ES-I3 (cell line): ENCODE measurements around the gene NANOG.
"Not testable (repeated sequence)": the region's sequence is repeated elsewhere in the genome, so short reads cannot be mapped to it uniquely, and the experiment has no call there.

ENCODE experiments used
- H3K36me3 ChIP-seq: 2 replicates; pipeline ENCODE4 v1.6.1; 2013; ENCODE audit warnings: mild to moderate bottlenecking, low read length, control low read depth, moderate library complexity; ENCODE audit not compliant: insufficient read depth
- H3K4me1 ChIP-seq: 2 replicates; pipeline ENCODE4 v1.6.1; 2013; ENCODE audit warnings: mild to moderate bottlenecking, control low read depth, low read length; ENCODE audit not compliant: insufficient read depth
- H3K9ac ChIP-seq: 2 replicates; pipeline ENCODE4 v1.6.1; 2013; ENCODE audit warnings: low read depth, mild to moderate bottlenecking, low read length, moderate library complexity
- H3K9me3 ChIP-seq: 2 replicates; pipeline ENCODE4 v1.6.1; 2013; ENCODE audit warnings: mild to moderate bottlenecking, low read length, moderate library complexity; ENCODE audit not compliant: control insufficient read depth, insufficient read depth

Gene NANOG

GRCh38 chr12:7787574-7788293 lies 1.5 kb upstream of the NANOG start:
- peak overlapping the region; percentile 87 for H3K9ac ChIP-seq
- H3K36me3 ChIP-seq = peaks cover 9% of the 10 kb centered on the region; the same call in 1 of the 2 replicates
- peaks cover 27% of the 10 kb centered on the region for H3K4me1 ChIP-seq
- H3K9me3 ChIP-seq = no peaks in the 10 kb centered on the region

- no peaks in the 10 kb centered on the region for H3K9me3 ChIP-seq
- H3K36me3 ChIP-seq = peaks cover 14% of the 10 kb centered on the region
- peak overlapping the region; percentile 87 for H3K9ac ChIP-seq
- peaks cover 27% of the 10 kb centered on the region for H3K4me1 ChIP-seq
These were observed 925 bp upstream of the NANOG start for GRCh38 chr12:7788294-7788660.

GRCh38 chr12:7793211-7793610 lies 4.0 kb downstream of the NANOG start:
- Histone ChIP-seq H3K9me3 (no peaks in the 10 kb centered on the region), H3K4me1 (peaks cover 16% of the 10 kb centered on the region), H3K36me3 (peaks cover 32% of the 10 kb centered on the region), H3K9ac (no peak overlapping the region)

- peaks cover 23% of the 10 kb centered on the region for H3K4me1 ChIP-seq
- peaks cover 28% of the 10 kb centered on the region for H3K36me3 ChIP-seq
- not testable (repeated sequence) for H3K9me3 ChIP-seq, H3K9ac ChIP-seq
These were observed 8.1 kb downstream of the NANOG start for GRCh38 chr12:7797269-7797668.

GRCh38 chr12:7797698-7798398 lies 8.6 kb downstream of the NANOG start:
- Histone ChIP-seq H3K9ac (no peak overlapping the region), H3K36me3 (peaks cover 22% of the 10 kb centered on the region), H3K9me3 (no peaks in the 10 kb centered on the region), H3K4me1 (peaks cover 23% of the 10 kb centered on the region)

GRCh38 chr12:7798750-7799308 lies 9.6 kb downstream of the NANOG start:
- H3K9ac ChIP-seq, H3K9me3 ChIP-seq: not testable (repeated sequence)
- Histone ChIP-seq H3K36me3 (peaks cover 14% of the 10 kb centered on the region), H3K4me1 (peaks cover 23% of the 10 kb centered on the region)

GRCh38 chr12:7801460-7801859 lies 12.3 kb downstream of the NANOG start:
- no peak overlapping the region for H3K9ac ChIP-seq
- no peaks in the 10 kb centered on the region for H3K9me3 ChIP-seq
- H3K36me3 ChIP-seq = peaks cover 8% of the 10 kb centered on the region
- H3K4me1 ChIP-seq = peaks cover 23% of the 10 kb centered on the region

GRCh38 chr12:7806319-7806718 lies 17.1 kb downstream of the NANOG start:
- not testable (repeated sequence) for H3K9ac ChIP-seq, H3K36me3 ChIP-seq, H3K9me3 ChIP-seq, H3K4me1 ChIP-seq

GRCh38 chr12:7806863-7807487 lies 17.8 kb downstream of the NANOG start:
- Histone ChIP-seq H3K36me3 (no peaks in the 10 kb centered on the region; the same call in 1 of the 2 replicates), H3K4me1 (no peaks in the 10 kb centered on the region; the same call in 1 of the 2 replicates), H3K9ac (no peak overlapping the region), H3K9me3 (no peaks in the 10 kb centered on the region)

- not testable (repeated sequence) for H3K9me3 ChIP-seq, H3K9ac ChIP-seq, H3K36me3 ChIP-seq, H3K4me1 ChIP-seq
These were observed 36.6 kb downstream of the NANOG start for GRCh38 chr12:7825754-7826153.

GRCh38 chr12:7829737-7830136 lies 40.5 kb downstream of the NANOG start:
- H3K36me3 ChIP-seq, H3K9me3 ChIP-seq, H3K9ac ChIP-seq: not testable (repeated sequence)
- H3K4me1 ChIP-seq = peaks cover 16% of the 10 kb centered on the region

- Histone ChIP-seq H3K36me3 (no peaks in the 10 kb centered on the region), H3K9me3 (no peaks in the 10 kb centered on the region), H3K4me1 (peaks cover 9% of the 10 kb centered on the region), H3K9ac (peak overlapping the region; percentile 13; the same call in 1 of the 2 replicates)
These were observed 43.0 kb downstream of the NANOG start for GRCh38 chr12:7832059-7832696.

- not testable (repeated sequence) for H3K9ac ChIP-seq, H3K4me1 ChIP-seq, H3K9me3 ChIP-seq, H3K36me3 ChIP-seq
These were observed 44.0 kb downstream of the NANOG start for GRCh38 chr12:7833201-7833600.

- H3K36me3 ChIP-seq = no peaks in the 10 kb centered on the region
- H3K9ac ChIP-seq = no peak overlapping the region
- H3K4me1 ChIP-seq = peaks cover 9% of the 10 kb centered on the region
- H3K9me3 ChIP-seq = no peaks in the 10 kb centered on the region
These were observed 44.6 kb downstream of the NANOG start for GRCh38 chr12:7833831-7834230.
